Measurements from ENCODE around the gene MEAF6.

The MEAF6 gene

DNA sequence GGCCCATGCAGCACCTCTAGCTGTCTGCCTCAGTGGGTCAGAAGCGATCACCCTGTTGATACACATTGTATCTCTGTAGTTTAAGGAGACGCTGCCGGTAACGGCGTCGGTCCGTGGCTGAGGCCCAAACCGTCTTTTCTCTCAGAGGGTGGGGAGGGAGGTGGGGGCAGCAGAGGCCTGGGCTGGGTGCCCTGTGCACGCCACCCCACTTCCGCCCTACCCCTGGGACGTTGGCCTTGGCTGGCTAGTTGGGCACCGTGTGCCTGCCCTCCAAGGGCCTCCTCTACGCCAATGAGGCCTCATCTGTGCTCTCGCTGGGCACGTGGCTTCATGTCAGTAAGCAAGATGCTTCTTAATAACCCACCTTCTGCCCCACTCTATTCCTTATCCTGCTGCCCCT is 30.8 kb downstream of the MEAF6 start:
- DNase-seq, result no peak

- no peak for DNase-seq
Observed at GRCh38 chr1:37482796-37483744, 31.5 kb downstream of the MEAF6 start.

GRCh38 chr1:37482004-37482785 is 32.4 kb downstream of the MEAF6 start:
- no peak for DNase-seq

DNA sequence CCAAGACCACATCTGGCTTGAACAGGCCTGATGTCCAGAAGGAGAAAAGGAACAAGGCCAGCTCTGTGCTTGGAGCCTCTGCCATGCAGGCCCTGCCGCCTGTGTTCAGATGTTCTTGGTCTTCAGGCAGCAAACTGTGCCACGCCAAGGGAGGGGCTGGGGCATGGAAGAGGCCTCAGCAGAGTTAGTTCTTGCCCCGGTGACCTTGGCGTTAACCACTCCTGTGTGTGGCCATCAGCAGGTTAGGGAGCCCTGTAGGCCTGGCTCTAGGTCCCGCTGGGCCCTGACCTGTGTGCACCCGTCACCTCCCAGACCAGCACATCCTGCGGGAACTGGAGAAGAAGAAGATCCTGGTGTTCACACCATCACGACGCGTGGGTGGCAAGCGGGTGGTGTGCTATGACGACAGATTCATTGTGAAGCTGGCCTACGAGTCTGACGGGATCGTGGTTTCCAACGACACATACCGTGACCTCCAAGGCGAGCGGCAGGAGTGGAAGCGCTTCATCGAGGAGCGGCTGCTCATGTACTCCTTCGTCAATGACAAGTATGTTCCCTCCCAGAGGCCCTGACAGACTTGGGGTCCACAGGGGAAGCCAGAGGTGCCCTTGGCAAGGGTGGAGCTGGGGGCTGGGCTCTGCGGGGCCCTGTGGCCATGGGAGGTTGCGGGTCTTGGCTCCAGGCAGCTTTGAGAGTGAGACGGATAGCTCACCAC is 33.1 kb downstream of the MEAF6 start:
- DNase-seq, result no peak

DNA sequence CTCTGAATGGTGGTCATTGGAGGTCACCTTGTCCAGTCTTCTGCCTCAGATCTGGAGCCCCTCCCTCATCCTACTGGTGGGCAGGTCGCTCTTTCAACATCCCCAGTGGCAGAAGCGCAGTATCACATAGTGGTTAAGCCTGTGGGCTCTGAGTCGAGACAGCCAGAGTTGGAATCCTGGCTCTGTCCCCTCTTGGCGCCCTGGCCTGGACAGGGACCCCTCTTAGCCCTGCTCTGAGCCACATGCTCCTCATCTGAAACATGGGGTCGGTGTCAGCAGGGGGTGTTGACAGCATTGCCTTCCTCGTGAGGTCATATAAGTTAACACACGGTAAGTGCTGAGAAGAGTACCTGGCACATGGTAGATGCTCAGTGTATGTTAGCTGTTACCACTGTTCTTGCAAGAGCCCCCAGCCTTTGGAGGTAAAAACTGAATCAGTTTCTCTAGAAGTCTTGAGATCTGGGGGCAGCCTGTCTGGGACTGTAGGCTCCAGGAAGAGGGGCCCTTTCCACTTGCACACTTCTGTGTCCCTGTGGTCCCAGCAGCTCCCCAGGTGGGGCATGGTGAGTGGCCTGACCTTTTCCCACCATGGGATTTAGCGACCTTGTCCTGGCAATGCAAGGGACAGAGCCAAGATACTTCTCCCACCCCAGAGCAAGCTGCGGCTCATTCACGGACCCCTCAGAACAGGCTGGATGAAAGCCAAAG is 33.8 kb downstream of the MEAF6 start:
- no peak for DNase-seq

GRCh38 chr1:37480125-37480466 is 34.5 kb downstream of the MEAF6 start:
- no peak for DNase-seq

GRCh38 chr1:37479255-37480124 is 35.1 kb downstream of the MEAF6 start:
- peak; percentile 81 for DNase-seq

DNA sequence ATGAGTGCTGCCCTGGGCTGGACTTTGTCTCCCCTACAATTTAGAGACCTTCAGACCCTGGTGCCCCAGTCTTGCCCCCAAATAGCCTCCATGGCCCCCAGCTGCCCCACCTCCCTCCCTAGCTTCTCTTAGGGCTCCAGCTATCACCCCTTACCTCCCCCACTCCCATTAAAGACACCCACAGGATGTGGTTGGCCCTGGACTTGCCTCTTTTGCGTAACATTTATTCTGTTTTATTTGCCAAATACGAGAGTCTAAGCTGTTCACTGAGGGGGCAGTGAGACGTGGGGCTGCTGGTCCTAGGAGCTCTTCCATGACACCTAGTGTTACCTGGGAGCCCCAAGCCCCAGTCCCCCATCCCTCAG is 35.7 kb downstream of the MEAF6 start:
- peak; percentile 56 for DNase-seq

DNA sequence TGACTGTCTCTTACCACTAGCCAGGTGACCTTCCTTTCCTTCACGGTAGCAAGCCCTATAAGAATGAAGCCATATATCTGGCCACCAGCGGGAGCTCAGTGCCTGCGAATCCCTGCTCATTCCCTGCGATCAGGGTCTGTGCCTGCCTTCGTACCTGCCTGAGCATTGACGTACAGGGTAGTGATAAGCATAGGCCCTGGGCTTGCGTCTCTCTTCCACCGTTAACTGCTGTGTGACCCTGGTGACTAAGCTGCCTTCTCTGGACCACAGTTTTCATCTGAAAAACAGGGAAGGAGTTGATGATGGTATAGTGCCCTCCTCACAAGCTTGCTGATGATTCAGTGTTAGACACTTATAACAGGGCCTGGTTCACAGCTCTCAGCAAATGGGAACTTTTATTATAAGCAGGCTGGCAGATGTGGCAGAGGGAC is 36.1 kb downstream of the MEAF6 start:
- DNase-seq, result no peak

GRCh38 chr1:37477946-37478345 is 36.6 kb downstream of the MEAF6 start:
- no peak for DNase-seq

DNA sequence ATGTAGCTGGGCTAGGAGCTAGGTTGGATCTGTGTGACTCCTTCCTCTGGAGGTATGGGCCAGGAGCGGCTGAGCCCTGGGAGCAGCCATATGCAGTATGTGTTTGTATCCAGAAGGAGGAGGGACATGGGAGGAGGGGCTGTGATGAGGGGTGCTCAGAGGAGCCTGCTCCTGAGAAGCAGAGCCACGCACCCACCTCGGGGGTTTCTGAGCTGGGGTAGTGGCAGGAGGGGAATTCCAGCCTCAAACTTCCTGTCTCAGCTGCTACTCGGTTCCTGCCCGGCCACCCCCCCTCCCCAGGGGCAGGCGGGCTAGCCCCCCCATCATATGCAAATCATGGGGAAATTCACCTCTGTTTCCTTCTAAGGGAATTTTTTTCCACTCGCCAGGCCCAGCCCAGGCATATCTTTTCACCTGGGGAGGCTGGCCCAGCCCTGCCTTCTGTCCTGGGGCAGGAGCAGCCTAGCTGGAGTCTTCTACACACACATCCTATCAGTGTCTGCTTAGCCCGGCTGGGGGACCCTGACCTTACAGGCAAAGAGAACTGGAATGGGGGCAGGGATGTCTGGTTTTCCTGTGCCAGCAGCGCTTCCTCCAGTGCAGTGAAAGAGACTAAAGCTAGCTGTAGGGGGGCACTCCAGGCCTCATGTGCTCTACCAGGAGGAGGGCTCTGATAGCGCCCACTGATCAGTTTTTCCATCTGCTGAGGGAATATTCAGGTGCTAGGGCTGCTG is 37.2 kb downstream of the MEAF6 start:
- peak; percentile 56 for DNase-seq

DNA sequence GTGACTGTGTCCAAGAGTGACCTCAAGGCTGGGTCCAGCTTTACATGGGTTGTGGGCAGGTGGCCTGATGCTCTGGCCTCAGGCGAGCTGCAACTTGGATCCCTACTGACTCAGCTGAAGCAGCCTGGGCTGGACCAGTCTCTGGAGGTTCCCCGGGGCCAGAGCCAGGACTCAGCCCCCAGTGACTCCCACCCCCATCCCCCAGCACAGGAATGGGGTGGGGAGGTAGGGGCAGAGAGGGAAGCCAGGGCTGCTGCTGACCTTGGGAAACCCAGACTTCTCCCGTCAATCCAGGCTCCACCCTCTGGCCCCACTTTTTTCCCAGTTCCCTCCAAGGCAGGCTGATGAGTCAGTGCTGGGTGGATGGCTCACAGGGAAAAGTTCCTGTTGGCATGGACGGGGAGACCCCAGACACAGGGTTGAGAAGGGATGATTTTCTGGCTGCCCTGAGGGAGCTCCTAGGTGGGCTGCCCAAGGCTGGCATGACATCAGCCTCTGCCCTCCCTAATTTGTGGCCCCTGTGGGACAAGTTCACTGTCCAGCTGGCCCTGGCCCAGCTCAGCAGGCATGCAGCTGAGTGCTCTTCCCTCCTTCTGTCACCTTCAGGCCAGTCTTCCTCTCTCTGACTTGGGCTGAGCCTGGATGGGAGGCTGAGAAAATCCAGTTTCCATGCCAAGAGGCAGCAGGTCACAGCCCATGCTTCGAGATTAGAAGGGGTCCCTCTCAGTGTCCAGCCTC is 37.9 kb downstream of the MEAF6 start:
- DNase-seq, result peak; percentile 87

DNA sequence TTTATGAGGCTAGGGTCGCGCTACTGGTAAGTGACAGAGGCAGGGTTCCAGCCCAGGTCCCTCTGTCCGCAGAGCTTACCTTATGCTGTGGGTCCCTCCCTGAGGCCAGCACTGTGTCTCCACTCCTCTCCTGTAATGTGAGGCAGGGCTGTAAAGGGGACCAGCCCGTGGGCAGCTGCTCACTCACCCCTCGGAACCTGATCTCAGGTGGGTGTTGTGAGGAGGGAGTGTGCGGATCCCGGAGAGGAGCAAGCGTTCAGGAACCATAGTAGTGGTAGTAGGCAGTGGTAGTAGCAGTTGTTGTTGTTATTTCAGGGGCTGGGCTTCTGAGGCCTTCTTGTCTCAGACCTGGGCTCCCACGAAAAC is 38.5 kb downstream of the MEAF6 start:
- no peak for DNase-seq

DNA sequence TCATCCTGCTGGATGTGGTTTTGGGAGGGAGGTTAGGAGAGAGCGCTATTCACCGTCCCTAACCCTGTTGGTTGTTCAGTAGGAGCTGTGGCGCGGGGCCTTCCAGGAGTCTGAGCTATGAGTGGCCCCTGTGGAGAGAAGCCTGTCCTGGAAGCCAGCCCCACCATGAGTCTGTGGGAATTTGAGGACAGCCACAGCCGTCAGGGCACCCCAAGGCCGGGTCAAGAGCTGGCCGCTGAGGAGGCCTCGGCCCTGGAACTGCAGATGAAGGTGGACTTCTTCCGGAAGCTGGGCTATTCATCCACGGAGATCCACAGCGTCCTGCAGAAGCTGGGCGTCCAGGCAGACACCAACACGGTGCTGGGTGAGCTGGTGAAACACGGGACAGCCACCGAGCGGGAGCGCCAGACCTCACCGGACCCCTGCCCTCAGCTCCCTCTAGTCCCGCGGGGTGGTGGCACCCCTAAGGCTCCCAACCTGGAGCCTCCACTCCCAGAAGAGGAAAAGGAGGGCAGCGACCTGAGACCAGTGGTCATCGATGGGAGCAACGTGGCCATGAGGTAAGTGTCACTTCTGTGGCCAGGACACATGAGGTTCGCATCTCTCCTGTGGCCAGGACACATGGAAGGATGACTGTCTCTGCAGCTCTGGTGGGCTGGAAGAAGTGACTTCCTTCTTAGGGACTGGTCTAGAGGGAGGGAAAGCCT is 39.0 kb downstream of the MEAF6 start:
- DNase-seq, result no peak

GRCh38 chr1:37474697-37475379 is 39.7 kb downstream of the MEAF6 start:
- no peak for DNase-seq

GRCh38 chr1:37474046-37474696 is 40.4 kb downstream of the MEAF6 start, which contains the start of gene ZC3H12A:
Gene ZC3H12A, plus strand, starts transcription at chr1:37474580. Its CDS starts 917 bp downstream, at chr1:37475497.
- DNase-seq, result peak; percentile 86

DNA sequence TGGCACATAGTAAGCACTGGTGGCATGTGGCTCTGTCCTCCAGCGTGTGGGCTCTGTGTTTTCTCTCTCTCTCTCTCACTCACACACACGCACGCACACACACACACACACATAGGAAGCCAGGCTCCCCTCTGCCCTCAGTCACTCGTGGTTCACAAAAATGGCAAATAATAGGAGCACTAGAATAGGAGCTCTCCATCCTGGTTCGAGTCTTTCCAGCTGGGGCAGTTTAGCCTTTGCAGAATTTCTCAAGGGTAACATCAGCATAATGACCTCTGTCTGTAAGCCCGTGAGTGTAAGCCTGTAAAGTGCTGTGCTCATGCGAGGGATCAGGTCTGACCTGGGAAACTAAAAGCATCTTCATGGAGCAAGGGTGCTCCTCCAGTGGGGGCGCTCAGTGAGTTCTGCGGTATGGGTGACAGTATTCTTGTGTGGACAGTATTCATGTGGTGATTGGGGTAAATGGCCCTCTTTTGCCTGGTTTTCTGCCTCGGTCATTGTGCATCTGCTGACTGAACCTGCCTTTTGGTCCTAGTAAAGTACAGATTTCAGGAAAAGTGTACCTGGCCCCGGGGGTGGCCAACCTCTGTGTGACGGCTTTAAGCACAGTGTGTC is 41.0 kb downstream of the MEAF6 start:
- no peak for DNase-seq

DNA sequence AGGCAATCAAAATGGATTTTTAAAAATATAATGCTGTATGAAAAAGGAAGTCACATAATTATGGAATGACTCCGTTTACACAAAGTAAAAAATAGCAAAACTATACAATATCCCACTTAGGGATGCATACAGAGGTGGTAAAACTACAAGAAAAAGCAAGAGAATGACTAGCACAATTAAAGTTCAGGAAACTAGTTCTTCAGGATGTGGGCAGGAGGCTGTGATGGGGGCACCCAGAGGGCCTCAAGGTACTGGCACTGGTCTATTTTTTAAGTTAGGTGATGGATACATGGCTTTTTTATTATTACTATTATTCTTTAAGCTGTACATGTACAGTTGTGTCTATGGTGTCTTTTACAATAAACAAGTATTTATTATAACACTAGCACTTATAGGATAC is 41.6 kb downstream of the MEAF6 start:
- no peak for DNase-seq
